ENCODE results near the gene SYNGR1.
"Not testable (repeated sequence)": the region's sequence is repeated elsewhere in the genome, so short reads cannot be mapped to it uniquely, and the experiment has no call there.

The SYNGR1 gene

DNA sequence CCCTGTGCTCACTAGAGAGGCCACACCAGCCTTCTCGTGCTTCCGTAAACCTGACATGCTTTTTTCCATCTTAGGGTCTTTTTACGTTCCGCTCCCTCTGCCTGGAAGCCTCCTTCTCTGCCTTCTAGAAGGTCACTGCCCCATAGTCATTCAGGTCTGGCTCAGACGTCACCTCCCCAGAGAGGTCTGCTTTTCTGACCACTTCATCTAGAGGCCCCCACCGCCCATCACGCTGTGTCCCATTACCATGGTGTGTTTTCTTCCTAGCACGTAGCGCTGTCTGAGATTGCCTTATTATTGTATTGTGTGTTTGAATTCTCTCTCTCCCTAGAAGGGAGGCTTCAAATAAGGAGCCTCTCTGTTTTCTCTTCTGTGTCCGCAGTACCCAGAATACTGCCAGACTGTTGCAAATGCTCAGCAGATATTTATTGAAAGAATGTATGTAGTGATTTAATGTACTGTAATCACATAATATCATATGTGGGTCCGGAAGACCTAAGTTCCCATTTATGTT, 59.8 kb downstream of the SYNGR1 start:
- no peak for DNase-seq (ENCODE audit: low read depth in 2 of 2)

DNA sequence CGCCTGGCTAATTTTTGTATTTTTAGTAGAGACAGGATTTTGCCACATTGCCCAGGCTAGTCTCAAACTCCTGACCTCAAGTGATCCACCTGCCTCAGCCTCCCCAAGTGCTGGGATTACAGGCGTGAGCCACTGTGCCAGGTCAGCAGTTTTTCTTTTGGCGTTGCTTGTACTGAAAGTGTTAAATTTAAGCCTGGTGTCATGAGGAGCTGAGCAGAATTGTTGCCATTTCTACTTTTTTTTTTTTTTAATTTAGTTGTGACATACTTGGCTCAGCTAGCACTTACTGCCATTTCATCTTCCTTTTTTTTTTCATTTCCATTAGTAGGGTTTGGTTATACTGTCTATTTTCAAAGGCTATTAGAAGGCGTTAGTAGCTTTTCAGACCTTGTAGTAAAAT, 60.5 kb downstream of the SYNGR1 start:
- DNase-seq (ENCODE audit: low read depth in 2 of 2), result no peak

DNA sequence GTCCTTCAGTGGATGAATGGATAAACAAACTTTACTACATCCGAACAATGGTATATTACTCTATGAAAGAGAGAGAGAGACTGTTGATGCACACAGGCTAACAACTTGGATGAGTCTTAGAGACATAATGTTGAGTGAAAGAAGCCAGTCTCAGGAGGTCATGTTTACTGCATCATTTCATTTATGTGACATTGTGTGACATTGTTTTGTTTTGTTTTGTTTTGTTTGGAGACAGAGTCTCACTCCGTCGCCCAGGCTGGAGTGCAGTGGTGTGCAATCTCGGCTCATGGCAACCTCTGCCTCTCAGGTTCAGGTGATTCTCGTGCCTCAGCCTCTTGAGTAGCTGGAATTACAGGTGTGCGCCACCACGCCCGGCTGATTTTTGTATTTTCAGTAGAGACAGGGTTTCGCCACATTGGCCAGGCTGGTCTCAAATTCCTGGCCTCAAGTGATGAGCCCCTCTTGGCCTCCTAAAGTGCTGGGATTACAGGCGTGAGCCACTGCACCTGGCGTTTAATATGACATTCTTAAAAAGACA, 62.1 kb downstream of the SYNGR1 start:
- not testable (repeated sequence) for DNase-seq (ENCODE audit: low read depth in 2 of 2)

DNA sequence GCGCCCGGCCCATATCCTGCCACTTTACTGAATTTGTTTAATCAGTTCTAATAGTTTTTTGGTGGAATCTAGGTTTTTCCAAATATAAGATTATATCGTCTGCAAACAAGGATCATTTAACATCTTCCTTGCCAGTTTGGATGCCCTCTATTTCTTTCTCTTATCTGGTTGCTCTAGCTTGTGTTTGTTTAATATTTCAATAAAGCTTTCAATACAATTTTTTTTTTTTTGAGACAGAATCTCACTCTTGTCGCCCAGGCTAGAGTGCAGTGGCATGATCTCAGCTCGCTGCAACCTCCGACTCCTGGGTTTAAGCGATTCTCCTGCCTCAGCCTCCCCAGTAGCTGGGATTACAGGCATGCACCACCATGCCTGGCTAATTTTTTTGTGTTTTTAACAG, 63.4 kb downstream of the SYNGR1 start:
- not testable (repeated sequence) for DNase-seq (ENCODE audit: low read depth in 2 of 2)

DNA sequence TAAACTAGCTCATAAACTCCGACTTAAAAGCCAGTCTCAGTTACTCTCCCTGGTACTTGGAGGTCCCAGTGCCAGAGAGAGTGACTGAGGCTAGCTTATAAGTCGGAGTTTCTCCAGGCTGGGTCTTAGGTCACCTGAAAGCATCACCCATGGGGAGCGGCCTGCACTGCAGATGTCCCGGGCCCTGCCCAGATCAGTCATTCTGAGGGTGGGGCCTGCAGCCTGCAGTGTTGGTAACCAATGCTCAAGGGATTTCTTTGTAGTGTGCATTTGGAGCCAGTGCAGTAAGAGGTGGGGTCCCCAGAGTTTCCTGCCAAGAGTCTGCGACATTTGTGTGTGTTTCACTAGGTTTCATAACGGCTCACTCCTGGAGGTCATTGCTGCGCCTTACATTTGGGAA, 64.6 kb downstream of the SYNGR1 start:
- DNase-seq (ENCODE audit: low read depth in 2 of 2), result no peak

DNA sequence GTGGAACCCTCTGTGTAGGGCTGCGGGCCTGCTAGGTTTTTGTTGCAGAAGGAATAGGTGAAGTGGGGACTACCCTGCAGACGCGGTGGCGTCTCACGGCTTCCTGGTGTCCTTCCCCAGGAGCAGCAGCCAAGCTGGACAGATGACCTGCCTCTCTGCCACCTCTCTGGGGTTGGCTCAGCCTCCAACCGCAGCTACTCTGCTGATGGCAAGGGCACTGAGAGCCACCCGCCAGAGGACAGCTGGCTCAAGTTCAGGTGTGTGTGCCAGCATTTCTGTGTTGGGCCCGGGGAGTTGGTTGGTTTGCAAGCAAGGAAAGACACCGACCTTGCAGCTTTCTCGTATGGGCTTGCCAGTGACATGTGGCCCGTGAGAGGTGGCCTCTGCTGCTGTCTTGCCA, 65.1 kb downstream of the SYNGR1 start:
- DNase-seq (ENCODE audit: low read depth in 2 of 2), result no peak

DNA sequence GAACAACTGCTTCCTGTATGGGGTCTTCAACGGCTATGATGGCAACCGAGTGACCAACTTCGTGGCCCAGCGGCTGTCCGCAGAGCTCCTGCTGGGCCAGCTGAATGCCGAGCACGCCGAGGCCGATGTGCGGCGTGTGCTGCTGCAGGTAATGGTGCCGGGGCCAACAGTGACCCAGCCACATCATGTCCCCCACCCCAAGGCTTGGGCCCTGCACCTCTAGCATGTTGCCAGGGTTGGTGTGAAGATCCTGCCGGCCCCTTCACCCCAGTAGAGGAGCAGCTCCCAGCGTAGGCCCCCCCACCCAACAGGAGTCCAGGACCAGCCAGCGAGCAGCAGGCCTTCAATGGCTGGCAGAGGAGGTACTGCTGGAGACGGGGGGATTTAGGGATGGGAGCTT, 65.7 kb downstream of the SYNGR1 start:
- no peak for DNase-seq (ENCODE audit: low read depth in 2 of 2)

DNA sequence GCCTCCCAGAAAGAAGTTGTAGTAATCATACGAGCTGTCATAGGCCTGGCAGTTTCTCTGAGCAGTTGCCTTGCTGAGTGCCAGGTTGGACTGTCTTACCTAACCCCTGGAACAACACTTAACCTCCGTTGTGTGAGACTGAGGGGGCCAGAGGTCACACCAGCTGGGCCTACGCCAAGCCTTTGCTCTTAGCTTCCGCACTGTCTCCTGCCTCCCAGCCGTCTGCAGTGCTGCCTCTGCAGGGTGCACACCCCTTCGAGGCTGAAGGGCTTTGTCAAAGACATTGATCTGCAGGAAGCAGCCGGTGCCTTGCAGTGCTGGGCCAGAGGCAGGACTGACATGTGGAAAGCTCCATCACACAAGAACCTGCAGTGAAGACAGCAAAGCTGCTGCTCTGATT, 66.5 kb downstream of the SYNGR1 start:
- no peak for DNase-seq (ENCODE audit: low read depth in 2 of 2)

DNA sequence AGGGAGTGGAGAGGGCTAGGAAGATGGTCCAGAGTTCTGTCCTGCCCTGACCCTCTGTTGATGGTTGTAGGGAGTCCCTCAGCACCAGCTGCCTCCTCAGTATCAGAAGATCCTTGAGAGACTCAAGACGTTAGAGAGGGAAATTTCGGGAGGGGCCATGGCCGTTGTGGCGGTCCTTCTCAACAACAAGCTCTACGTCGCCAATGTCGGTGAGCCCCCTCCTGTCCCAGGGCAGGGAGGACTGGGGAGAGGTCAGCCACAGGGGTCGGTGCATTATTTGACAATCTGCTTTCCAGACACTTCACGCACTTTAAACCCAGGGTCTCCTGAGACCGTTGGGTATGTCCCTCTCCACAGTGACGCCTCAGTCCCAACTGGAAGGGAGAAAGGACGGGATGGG, 67.8 kb downstream of the SYNGR1 start:
- no peak for DNase-seq (ENCODE audit: low read depth in 2 of 2)

DNA sequence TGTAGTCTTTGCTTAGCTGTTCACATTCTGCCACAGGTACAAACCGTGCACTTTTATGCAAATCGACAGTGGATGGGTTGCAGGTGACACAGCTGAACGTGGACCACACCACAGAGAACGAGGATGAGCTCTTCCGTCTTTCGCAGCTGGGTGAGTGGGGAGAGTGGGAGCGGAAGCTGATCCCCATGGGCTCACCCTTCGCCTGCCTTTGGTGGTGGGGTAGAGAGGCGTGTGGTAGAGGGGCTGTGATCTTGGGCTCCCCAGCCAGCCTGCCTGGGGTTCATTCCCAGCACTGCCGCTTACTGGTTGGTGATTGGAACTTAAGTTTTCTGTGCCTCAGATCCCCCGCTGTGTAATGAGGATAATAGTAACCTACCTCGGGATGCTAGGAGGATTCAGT, 68.9 kb downstream of the SYNGR1 start:
- no peak for DNase-seq (ENCODE audit: low read depth in 2 of 2)

DNA sequence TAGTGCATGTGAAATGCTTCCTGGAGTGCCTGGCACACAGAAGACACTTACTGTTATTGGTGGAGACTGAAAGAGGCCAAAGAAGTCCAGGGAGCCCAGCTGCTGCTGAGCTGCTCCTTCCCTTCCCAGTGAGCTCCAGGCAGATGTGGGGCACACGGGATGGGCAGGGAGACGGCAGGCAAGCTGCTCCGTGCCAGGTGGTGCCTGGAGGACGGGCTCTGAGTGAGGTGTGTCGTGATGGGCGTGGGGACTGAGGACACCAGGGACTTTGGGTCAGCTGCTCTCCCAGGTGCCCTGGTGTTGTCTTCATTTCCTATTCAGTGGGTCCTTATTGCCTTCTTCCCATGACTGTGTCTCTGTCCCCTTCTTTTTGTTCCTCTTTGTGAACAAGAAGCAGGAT, 69.3 kb downstream of the SYNGR1 start:
- DNase-seq (ENCODE audit: low read depth in 2 of 2), result no peak

DNA sequence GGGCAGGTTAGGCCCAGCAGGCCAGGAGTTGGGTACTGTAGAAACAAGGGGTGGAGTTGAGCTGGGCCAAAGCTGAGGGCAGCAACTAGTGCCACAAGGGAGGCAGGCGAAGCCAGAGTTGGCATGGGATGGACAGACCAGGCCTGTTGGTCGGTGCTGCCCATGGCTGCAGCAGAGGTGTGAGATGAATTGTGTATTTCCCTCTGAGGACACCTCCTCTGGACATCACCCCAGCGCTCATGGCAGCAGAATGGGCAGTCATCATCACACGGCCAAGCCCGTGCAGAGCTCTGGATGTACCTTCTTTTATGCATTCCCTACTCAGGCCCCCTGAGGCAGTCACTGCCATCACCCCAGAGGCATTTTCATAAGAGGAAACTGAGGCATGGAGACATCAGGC, 70.1 kb downstream of the SYNGR1 start:
- no peak for DNase-seq (ENCODE audit: low read depth in 2 of 2)

DNA sequence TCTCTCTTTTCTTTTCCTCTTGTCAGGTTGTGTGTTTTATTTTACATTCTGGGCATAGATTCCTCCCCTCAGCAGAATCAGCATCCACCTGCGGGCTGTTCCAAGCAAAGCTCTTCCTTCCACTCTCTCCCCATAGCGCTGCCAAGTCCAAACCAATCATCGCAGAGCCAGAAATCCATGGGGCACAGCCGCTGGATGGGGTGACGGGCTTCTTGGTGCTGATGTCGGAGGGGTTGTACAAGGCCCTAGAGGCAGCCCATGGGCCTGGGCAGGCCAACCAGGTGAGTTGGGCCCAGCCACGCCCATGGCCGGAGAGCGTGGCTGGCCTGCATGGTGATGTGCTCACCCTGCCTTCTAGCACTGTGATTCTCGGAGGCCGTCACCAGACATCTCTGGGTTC, 71.9 kb downstream of the SYNGR1 start:
- no peak for DNase-seq (ENCODE audit: low read depth in 2 of 2)

DNA sequence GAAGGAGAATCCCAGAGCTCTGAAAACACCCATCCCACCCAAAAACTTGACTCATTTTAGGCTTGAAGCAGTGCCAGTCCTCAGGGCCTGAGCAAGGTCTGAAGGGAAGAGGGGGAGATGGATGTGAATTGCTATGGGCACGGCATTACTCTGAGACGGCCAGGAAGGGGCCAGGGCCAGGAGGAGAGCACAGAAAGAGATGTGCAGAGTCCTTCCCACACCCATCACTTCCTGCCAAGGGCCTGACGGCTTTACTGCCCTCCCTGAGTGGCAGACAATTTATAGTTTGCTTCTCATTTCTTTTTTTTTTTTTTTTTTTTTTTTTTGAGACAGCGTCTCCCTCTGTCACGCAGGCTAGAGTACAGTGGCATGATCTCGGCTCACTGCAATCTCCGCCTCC, 72.3 kb downstream of the SYNGR1 start:
- DNase-seq (ENCODE audit: low read depth in 2 of 2), result no peak

DNA sequence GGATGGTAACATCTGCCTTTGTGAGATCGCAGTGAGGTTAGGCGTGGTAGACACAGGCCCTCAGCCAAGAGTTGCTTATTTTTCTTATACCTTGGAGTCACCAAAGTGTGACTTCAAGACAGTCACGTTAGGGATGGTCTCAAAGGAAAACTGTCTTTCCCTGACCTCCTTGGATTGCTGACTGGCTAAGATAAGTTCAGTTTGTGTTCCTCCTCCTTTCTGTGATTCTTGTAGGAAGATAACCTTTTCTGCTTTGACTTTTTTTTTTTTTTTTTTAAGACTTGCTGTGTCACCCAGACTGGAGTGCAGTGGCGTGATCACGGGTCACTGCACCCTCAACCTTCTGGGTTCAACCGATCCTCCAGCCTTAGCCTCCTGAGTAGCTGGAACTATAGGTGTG, 72.9 kb downstream of the SYNGR1 start:
- DNase-seq (ENCODE audit: low read depth in 2 of 2), result no peak

DNA sequence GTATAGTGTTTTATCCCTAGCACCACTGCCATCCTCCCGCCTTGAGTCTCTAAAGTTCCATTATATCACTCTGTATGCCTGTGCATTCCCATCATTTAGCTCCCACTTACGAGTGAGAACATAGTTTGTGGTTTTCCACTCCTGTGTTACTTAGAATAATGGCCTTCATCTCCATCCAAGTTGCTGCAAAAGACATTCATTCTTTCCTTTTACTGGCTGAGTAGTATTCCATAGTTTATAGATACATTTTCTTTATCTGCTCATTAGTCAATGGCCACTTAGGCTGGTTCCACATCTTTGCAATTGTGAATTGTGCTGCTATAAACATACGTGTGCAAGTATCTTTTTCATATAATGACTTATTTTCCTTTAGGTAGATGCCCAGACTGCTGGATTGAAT, 74.2 kb downstream of the SYNGR1 start:
- DNase-seq (ENCODE audit: low read depth in 2 of 2), result no peak

DNA sequence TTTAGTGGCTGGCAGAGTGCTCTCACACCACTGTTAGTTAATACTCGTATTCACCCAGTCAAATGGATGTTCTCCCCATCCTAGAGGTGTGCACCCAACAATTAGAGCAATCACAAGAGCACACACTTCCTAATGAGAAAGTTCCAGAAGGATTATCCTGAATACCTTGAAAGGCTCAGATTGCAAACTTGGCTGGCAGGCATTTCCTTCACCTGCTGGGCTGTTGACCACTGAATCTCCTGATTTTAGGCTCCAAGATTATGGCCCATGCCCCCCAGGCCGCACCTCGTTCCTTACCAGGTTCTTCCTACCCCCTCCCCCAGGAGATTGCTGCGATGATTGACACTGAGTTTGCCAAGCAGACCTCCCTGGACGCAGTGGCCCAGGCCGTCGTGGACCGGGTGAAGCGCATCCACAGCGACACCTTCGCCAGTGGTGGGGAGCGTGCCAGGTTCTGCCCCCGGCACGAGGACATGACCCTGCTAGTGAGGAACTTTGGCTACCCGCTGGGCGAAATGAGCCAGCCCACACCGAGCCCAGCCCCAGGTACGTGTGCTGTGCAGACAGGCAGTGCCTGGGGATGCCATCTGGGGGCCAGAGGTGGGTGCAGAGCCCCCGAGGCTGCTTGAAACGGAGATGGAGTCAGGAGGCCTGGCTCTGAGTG, 76.7 kb downstream of the SYNGR1 start:
- no peak for DNase-seq (ENCODE audit: low read depth in 2 of 2)

DNA sequence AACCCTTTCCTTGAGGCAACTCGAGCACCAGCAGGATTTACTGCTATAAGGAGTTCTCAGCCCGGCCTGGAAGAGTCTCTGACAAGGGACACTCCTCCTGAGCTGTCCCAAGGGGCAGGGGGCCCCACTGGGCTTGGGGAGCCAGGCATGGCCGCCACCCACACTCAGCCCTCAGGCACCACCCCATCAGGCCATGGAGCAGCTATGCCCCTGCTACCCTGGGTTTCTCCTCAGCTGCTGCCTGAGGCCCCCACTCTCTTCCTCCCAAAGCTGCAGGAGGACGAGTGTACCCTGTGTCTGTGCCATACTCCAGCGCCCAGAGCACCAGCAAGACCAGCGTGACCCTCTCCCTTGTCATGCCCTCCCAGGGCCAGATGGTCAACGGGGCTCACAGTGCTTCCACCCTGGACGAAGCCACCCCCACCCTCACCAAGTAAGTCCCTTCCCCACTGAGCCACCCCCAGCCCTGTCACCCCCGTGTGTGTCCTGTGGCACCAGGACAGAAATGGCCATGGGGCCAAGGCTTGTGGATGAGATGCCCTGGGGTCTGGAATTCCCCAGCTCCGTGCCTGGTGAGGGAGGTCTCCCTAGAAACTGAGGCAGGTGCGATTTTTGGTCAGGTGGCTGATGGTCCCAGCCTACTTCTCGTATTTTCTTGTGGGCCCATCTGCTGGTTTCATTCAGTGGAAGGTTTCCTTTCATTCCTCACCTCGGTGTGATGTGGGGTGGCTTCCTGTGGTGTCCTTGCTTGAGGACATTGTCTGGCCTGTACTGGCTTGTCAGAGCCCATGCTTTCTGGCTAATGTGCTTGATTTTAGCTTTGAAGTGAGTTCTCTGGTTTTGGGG, 78.2 kb downstream of the SYNGR1 start:
- DNase-seq (ENCODE audit: low read depth in 2 of 2), result no peak

DNA sequence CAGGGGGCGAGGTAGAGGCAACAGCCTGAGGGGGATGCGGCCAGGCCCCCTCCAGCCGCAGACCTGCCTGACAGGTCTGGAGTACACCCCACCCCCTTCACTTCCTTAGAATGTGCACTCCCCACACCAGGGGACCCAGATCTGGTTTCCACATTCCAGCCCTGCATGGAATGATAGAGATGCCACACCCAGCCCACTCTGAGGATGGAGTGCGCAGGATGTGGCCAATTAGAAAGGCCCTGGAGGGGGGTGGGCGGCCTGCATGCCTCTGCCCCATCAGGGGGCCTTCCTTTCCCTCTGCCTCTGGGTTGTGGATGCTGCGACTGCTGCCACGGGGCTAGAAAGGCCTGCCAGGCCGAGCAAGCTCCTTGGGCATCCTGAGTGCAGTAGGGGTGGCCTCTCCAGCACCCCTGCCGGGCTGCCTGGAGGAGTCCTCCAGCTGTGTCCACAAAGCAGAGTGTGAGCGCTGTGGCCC, 78.8 kb downstream of the SYNGR1 start:
- DNase-seq (ENCODE audit: low read depth in 2 of 2), result peak; percentile 59 to 61

DNA sequence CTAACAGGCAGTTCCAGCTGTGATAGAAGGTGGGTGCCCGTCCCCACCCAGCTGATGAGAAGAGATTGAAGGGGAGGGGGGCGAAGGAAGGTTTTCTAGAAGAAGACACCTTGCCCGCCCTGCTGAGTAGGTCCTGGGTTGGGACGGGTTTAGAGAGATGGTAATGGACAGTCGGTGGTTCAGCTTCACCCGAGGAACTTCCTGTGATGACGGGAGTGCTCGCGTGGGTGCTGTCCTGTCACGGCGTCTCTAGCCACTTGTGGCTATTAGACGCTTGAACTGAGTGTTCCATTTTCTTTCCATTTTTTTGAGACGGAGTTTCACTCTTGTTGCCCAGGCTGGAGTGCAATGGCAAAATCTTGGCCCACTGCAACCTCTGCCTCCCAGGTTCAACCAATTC, 79.4 kb downstream of the SYNGR1 start:
- no peak for DNase-seq (ENCODE audit: low read depth in 2 of 2)

DNA sequence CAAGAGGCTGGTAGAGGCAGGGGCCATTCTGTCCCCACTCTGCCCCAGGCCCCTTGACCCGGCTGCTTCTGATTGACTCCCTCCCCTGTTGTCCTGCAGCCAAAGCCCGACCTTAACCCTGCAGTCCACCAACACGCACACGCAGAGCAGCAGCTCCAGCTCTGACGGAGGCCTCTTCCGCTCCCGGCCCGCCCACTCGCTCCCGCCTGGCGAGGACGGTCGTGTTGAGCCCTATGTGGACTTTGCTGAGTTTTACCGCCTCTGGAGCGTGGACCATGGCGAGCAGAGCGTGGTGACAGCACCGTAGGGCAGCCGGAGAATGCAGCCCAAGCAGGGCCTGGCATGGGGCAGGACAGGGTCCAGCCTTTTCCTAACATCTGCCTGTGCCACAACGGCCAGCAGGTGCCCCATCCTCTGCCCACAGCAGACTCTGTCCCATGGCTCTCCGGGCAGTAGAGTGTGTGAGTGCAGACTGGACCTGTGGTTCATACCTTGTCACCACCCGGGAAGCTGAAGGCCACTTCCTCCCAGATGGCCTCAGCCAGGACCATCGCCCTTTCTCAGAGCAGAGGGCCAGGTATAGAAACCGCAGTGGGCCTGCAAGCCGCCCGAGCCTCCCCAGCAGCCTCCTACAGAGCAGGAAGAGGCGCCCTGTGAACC, 80.3 kb downstream of the SYNGR1 start:
- DNase-seq (ENCODE audit: low read depth in 2 of 2), result no peak

DNA sequence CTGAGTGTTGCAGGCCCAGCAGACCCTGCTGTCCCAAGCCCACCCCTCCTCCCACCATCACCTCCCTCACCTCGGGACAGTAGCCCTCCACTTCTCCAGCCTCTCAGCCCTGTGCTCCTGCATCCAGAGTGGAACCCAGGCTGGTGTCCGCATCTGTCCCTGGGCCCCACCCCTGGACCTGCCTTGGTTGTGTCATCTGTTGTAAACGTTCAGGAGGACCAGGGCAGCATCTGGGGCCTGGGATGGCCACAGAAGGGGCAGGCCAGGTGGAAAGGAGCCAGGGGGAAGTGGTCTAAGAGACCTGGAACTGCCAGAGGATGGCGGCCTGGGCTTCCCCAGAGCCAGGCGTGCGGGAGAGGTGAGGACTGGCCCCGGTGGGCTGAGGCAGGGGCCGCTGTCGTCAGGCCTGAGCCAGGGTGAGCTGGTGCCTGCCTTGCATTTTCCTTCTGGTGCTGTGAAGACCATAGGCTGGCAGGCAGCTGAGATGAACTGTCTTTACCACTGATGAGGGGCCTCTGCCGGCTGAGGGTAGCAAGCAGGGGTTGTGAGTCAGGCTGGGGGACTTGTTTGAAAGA, 80.9 kb downstream of the SYNGR1 start:
- DNase-seq (ENCODE audit: low read depth in 2 of 2), result no peak
